SH-SY5Y (cell line): ENCODE data around the gene HPSE.

ENCODE experiments used
- GATA2 ChIP-seq: IDR thresholded peaks from 2 replicates; pipeline ENCODE4 v1.6.1; 2011; ENCODE audit warnings: mild to moderate bottlenecking, low read depth, low read length
- GATA3 ChIP-seq: IDR thresholded peaks from 2 replicates; pipeline ENCODE4 v1.6.1; 2011; ENCODE audit warnings: low read depth, mild to moderate bottlenecking, low read length, moderate library complexity

DNA sequence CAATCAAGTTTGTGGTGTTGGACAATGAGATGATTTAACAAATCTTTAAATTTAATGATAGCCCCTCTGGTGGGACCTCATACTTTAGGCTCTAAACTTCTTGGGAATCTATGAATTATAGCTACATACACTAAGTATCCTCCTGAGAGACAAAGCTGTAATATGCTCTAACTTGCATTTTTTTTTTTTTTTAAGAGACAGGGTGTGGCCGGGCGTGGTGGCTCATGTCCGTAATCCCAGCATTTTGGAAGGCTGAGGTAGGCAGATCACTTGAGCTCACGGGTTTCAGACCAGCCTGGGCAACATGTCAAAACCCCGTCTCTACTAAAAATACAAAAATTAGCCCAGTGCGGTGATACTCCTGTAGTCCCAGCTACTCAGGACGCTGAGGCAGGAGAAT, 26.7 kb downstream of the HPSE start:
- TF ChIP-seq GATA2 = no peak
- no peak for TF ChIP-seq GATA3
